ENCODE measurements around the gene TSPAN9.
"Not testable (repeated sequence)": the region's sequence is repeated elsewhere in the genome, so short reads cannot be mapped to it uniquely, and the experiment has no call there.

Gene TSPAN9

GRCh38 chr12:3061501-3062215 lies 15.5 kb upstream of the TSPAN9 start:
- DNase-seq (ENCODE audit: low read depth), result no peak
- H3K9me3 ChIP-seq (ENCODE audit: control insufficient read depth, low read length), result peaks cover 6% of the 10 kb centered on the region
- no peaks in the 10 kb centered on the region for H3K36me3 ChIP-seq (ENCODE audit: control insufficient read depth, insufficient read depth, low read length, severe bottlenecking)
- peaks cover 10% of the 10 kb centered on the region for H3K4me1 ChIP-seq (ENCODE audit: control insufficient read depth, insufficient read depth, low read length)
- no peak overlapping the region for H3K9ac ChIP-seq (ENCODE audit: low read length)
- H3K27me3 ChIP-seq (replicated peaks; ENCODE audit: control insufficient read depth, insufficient read depth, low read length), result no peaks in the 10 kb centered on the region
- no peak overlapping the region for H3K4me3 ChIP-seq (ENCODE audit: low read length)

GRCh38 chr12:3065300-3065699 lies 11.9 kb upstream of the TSPAN9 start:
- H3K36me3 ChIP-seq (ENCODE audit: control insufficient read depth, insufficient read depth, low read length, severe bottlenecking), result no peaks in the 10 kb centered on the region
- H3K4me3 ChIP-seq (ENCODE audit: low read length), result no peak overlapping the region
- peaks cover 10% of the 10 kb centered on the region for H3K4me1 ChIP-seq (ENCODE audit: control insufficient read depth, insufficient read depth, low read length)
- DNase-seq (ENCODE audit: low read depth), result no peak
- no peak overlapping the region for H3K9ac ChIP-seq (ENCODE audit: low read length)
- peaks cover 6% of the 10 kb centered on the region for H3K9me3 ChIP-seq (ENCODE audit: control insufficient read depth, low read length)
- peaks cover 7% of the 10 kb centered on the region for H3K27me3 ChIP-seq (replicated peaks; ENCODE audit: control insufficient read depth, insufficient read depth, low read length)

GRCh38 chr12:3065846-3066245 lies 11.3 kb upstream of the TSPAN9 start:
- H3K27me3 ChIP-seq (replicated peaks; ENCODE audit: control insufficient read depth, insufficient read depth, low read length), result peaks cover 11% of the 10 kb centered on the region

GRCh38 chr12:3069714-3070113 lies 7.5 kb upstream of the TSPAN9 start:
- DNase-seq (ENCODE audit: low read depth), result no peak
- H3K9ac ChIP-seq (ENCODE audit: low read length), result no peak overlapping the region
- peaks cover 9% of the 10 kb centered on the region for H3K4me1 ChIP-seq (ENCODE audit: control insufficient read depth, insufficient read depth, low read length)
- H3K27me3 ChIP-seq (replicated peaks; ENCODE audit: control insufficient read depth, insufficient read depth, low read length), result peaks cover 11% of the 10 kb centered on the region
- H3K9me3 ChIP-seq (ENCODE audit: control insufficient read depth, low read length), result no peaks in the 10 kb centered on the region
- no peaks in the 10 kb centered on the region for H3K36me3 ChIP-seq (ENCODE audit: control insufficient read depth, insufficient read depth, low read length, severe bottlenecking)
- H3K4me3 ChIP-seq (ENCODE audit: low read length), result no peak overlapping the region

More at GRCh38 chr12:3065846-3066245, 11.3 kb upstream of the TSPAN9 start:
- H3K9me3 ChIP-seq (ENCODE audit: control insufficient read depth, low read length); H3K4me3 ChIP-seq (ENCODE audit: low read length); H3K36me3 ChIP-seq (ENCODE audit: control insufficient read depth, insufficient read depth, low read length, severe bottlenecking); DNase-seq (ENCODE audit: low read depth); H3K9ac ChIP-seq (ENCODE audit: low read length); H3K4me1 ChIP-seq (ENCODE audit: control insufficient read depth, insufficient read depth, low read length): not testable (repeated sequence)

- Histone ChIP-seq H3K36me3 (ENCODE audit: control insufficient read depth, insufficient read depth, low read length, severe bottlenecking) (no peaks in the 10 kb centered on the region), H3K27me3 (replicated peaks; ENCODE audit: control insufficient read depth, insufficient read depth, low read length) (peaks cover 11% of the 10 kb centered on the region), H3K4me3 (ENCODE audit: low read length) (no peak overlapping the region), H3K9ac (ENCODE audit: low read length) (no peak overlapping the region), H3K4me1 (ENCODE audit: control insufficient read depth, insufficient read depth, low read length) (peaks cover 10% of the 10 kb centered on the region), H3K9me3 (ENCODE audit: control insufficient read depth, low read length) (no peaks in the 10 kb centered on the region)
- no peak for DNase-seq (ENCODE audit: low read depth)
Measured at GRCh38 chr12:3071107-3071506, 6.1 kb upstream of the TSPAN9 start.

- no peak overlapping the region for H3K4me3 ChIP-seq (ENCODE audit: low read length)
- H3K9me3 ChIP-seq (ENCODE audit: control insufficient read depth, low read length), result no peaks in the 10 kb centered on the region
- no peaks in the 10 kb centered on the region for H3K36me3 ChIP-seq (ENCODE audit: control insufficient read depth, insufficient read depth, low read length, severe bottlenecking)
- H3K4me1 ChIP-seq (ENCODE audit: control insufficient read depth, insufficient read depth, low read length), result peaks cover 15% of the 10 kb centered on the region
- peaks cover 11% of the 10 kb centered on the region for H3K27me3 ChIP-seq (replicated peaks; ENCODE audit: control insufficient read depth, insufficient read depth, low read length)
- H3K9ac ChIP-seq (ENCODE audit: low read length), result no peak overlapping the region
- no peak for DNase-seq (ENCODE audit: low read depth)
Measured at GRCh38 chr12:3071710-3072109, 5.5 kb upstream of the TSPAN9 start.

- Histone ChIP-seq H3K36me3 (ENCODE audit: control insufficient read depth, insufficient read depth, low read length, severe bottlenecking) (no peaks in the 10 kb centered on the region), H3K27me3 (replicated peaks; ENCODE audit: control insufficient read depth, insufficient read depth, low read length) (peaks cover 4% of the 10 kb centered on the region), H3K4me3 (ENCODE audit: low read length) (no peak overlapping the region), H3K9me3 (ENCODE audit: control insufficient read depth, low read length) (no peaks in the 10 kb centered on the region), H3K4me1 (ENCODE audit: control insufficient read depth, insufficient read depth, low read length) (peaks cover 22% of the 10 kb centered on the region), H3K9ac (ENCODE audit: low read length) (peak overlapping the region; percentile 33)
- peak; percentile 93 for DNase-seq (ENCODE audit: low read depth)
Measured at GRCh38 chr12:3073438-3074250, 3.5 kb upstream of the TSPAN9 start.

- Histone ChIP-seq H3K4me1 (ENCODE audit: control insufficient read depth, insufficient read depth, low read length) (peaks cover 22% of the 10 kb centered on the region), H3K36me3 (ENCODE audit: control insufficient read depth, insufficient read depth, low read length, severe bottlenecking) (no peaks in the 10 kb centered on the region), H3K9ac (ENCODE audit: low read length) (no peak overlapping the region), H3K9me3 (ENCODE audit: control insufficient read depth, low read length) (no peaks in the 10 kb centered on the region), H3K27me3 (replicated peaks; ENCODE audit: control insufficient read depth, insufficient read depth, low read length) (peaks cover 3% of the 10 kb centered on the region), H3K4me3 (ENCODE audit: low read length) (no peak overlapping the region)
- no peak for DNase-seq (ENCODE audit: low read depth)
Measured at GRCh38 chr12:3075315-3075714, 1.9 kb upstream of the TSPAN9 start.

- DNase-seq (ENCODE audit: low read depth), result peak; percentile 67
- peaks cover 22% of the 10 kb centered on the region for H3K4me1 ChIP-seq (ENCODE audit: control insufficient read depth, insufficient read depth, low read length)
- H3K27me3 ChIP-seq (replicated peaks; ENCODE audit: control insufficient read depth, insufficient read depth, low read length), result no peaks in the 10 kb centered on the region
- no peaks in the 10 kb centered on the region for H3K9me3 ChIP-seq (ENCODE audit: control insufficient read depth, low read length)
- no peaks in the 10 kb centered on the region for H3K36me3 ChIP-seq (ENCODE audit: control insufficient read depth, insufficient read depth, low read length, severe bottlenecking)
- peak overlapping the region; percentile 88 for H3K4me3 ChIP-seq (ENCODE audit: low read length)
- peak overlapping the region; percentile 84 for H3K9ac ChIP-seq (ENCODE audit: low read length)
Measured at GRCh38 chr12:3077572-3078081, 448 bp downstream of the TSPAN9 start.

- Histone ChIP-seq H3K9ac (ENCODE audit: low read length) (peak overlapping the region; percentile 84), H3K36me3 (ENCODE audit: control insufficient read depth, insufficient read depth, low read length, severe bottlenecking) (no peaks in the 10 kb centered on the region), H3K27me3 (replicated peaks; ENCODE audit: control insufficient read depth, insufficient read depth, low read length) (no peaks in the 10 kb centered on the region), H3K4me3 (ENCODE audit: low read length) (peak overlapping the region; percentile 88), H3K9me3 (ENCODE audit: control insufficient read depth, low read length) (no peaks in the 10 kb centered on the region), H3K4me1 (ENCODE audit: control insufficient read depth, insufficient read depth, low read length) (peaks cover 19% of the 10 kb centered on the region)
- no peak for DNase-seq (ENCODE audit: low read depth)
Measured at GRCh38 chr12:3078086-3078820, 1.1 kb downstream of the TSPAN9 start.

GRCh38 chr12:3081091-3081490 lies 3.9 kb downstream of the TSPAN9 start:
- no peak for DNase-seq (ENCODE audit: low read depth)
- Histone ChIP-seq H3K36me3 (ENCODE audit: control insufficient read depth, insufficient read depth, low read length, severe bottlenecking) (no peaks in the 10 kb centered on the region), H3K9ac (ENCODE audit: low read length) (no peak overlapping the region), H3K9me3 (ENCODE audit: control insufficient read depth, low read length) (no peaks in the 10 kb centered on the region), H3K27me3 (replicated peaks; ENCODE audit: control insufficient read depth, insufficient read depth, low read length) (no peaks in the 10 kb centered on the region), H3K4me1 (ENCODE audit: control insufficient read depth, insufficient read depth, low read length) (peaks cover 12% of the 10 kb centered on the region), H3K4me3 (ENCODE audit: low read length) (no peak overlapping the region)
